Activated CD8-positive, alpha-beta T cell treated with anti-CD3 and anti-CD28 coated beads for 36 hours (primary cell): ENCODE data around the gene GPR139. TPM values are rescaled to one million over a fixed set of nuclear protein-coding genes. Genes with fewer than 3 reads are reported as not detected.

ENCODE experiments used
- ATAC-seq: fragments of 200-7000 bp; cut with Tn5 transposase; one replicate; pipeline ENCODE4 v1.10.0; 2021; ENCODE audit warnings: mild to moderate bottlenecking, moderate library complexity
- CTCF ChIA-PET: fragments of 350-600 bp; sonication (Branson Sonifier 250); formaldehyde crosslinking; loops from one replicate; lab custom pipeline; 2021; ENCODE audit warnings: antibody characterized with exemption; lab: Charles Lee
- POLR2A ChIA-PET: fragments of 350-600 bp; sonication (Branson Sonifier 250); formaldehyde crosslinking; loops from one replicate; lab custom pipeline; 2021; ENCODE audit warnings: antibody characterized with exemption; lab: Charles Lee
- DNase-seq: peaks from one replicate; pipeline ENCODE4 v3.0.0-alpha.2; 2020
- H3K27ac Mint-ChIP-seq: one replicate; pipeline ENCODE4 v1.8.0; 2021; ENCODE audit warnings: mild to moderate bottlenecking, mixed read lengths
- H3K27me3 Mint-ChIP-seq: one replicate; pipeline ENCODE4 v1.8.0; 2021; ENCODE audit warnings: mixed read lengths
- H3K36me3 Mint-ChIP-seq: one replicate; pipeline ENCODE4 v1.8.0; 2021; ENCODE audit warnings: low read depth, mixed read lengths
- H3K4me1 Mint-ChIP-seq: one replicate; pipeline ENCODE4 v1.8.0; 2021; ENCODE audit warnings: low read depth, mixed read lengths
- H3K4me3 Mint-ChIP-seq: one replicate; pipeline ENCODE4 v1.8.0; 2021; ENCODE audit warnings: mild to moderate bottlenecking, moderate library complexity, mixed read lengths
- H3K9me3 Mint-ChIP-seq: one replicate; pipeline ENCODE4 v1.8.0; 2021; ENCODE audit warnings: mixed read lengths
- CTCF ChIP-seq: fragments of 200-600 bp; IDR thresholded peaks from one replicate; pipeline ENCODE4 v1.8.0; 2022; ENCODE audit warnings: antibody characterized with exemption, mild to moderate bottlenecking
- intact Hi-C: fragments of 100-400 bp; cut with micrococcal nuclease; formaldehyde crosslinking; loops from one replicate; pipeline ENCODE4 v1.10.0; 2022
- total RNA-seq, 2 experiments: library from RNA; stranded (reverse); gene quantifications; one replicate each; pipeline ENCODE4 v1.2.3, GENCODE V29; 2021

GPR139 gene
- total RNA-seq, 2 experiments from 2014 or later = not detected

- Mint-ChIP-seq H3K27me3 (peaks cover 1% of the 10 kb centered on the region), H3K36me3 (no peaks in the 10 kb centered on the region), H3K4me3 (no peak overlapping the region), H3K9me3 (no peaks in the 10 kb centered on the region), H3K4me1 (no peaks in the 10 kb centered on the region), H3K27ac (no peak overlapping the region)
- intact Hi-C loops = no loop called here
- ATAC-seq (no peak), DNase-seq (no peak)
- no peak for TF ChIP-seq CTCF
- CTCF ChIA-PET = no interaction called here
- POLR2A ChIA-PET = no interaction called here
Observed at GRCh38 chr16:20104563-20105183, 31.0 kb upstream of the GPR139 start.

- ATAC-seq (no peak), DNase-seq (no peak)
- intact Hi-C loops = no loop called here
- no peaks in the 10 kb centered on the region for H3K4me1 Mint-ChIP-seq
- no peak overlapping the region for H3K27ac Mint-ChIP-seq
- H3K4me3 Mint-ChIP-seq = no peak overlapping the region
- ChIA-PET POLR2A (no interaction called here), CTCF (no interaction called here)
- H3K36me3 Mint-ChIP-seq = no peaks in the 10 kb centered on the region
- H3K27me3 Mint-ChIP-seq = peaks cover 5% of the 10 kb centered on the region
- H3K9me3 Mint-ChIP-seq = no peaks in the 10 kb centered on the region
- no peak for TF ChIP-seq CTCF
Observed at GRCh38 chr16:20102521-20102920, 28.8 kb upstream of the GPR139 start.

- ChIA-PET CTCF (no interaction called here), POLR2A (no interaction called here)
- ATAC-seq = no peak
- Mint-ChIP-seq H3K9me3 (no peaks in the 10 kb centered on the region), H3K27me3 (peaks cover 3% of the 10 kb centered on the region), H3K4me1 (no peaks in the 10 kb centered on the region), H3K4me3 (no peak overlapping the region), H3K27ac (no peak overlapping the region), H3K36me3 (no peaks in the 10 kb centered on the region)
- TF ChIP-seq CTCF = no peak
- no peak for DNase-seq
- intact Hi-C loops = no loop called here
Observed at GRCh38 chr16:20102021-20102420, 28.3 kb upstream of the GPR139 start.

- H3K36me3 Mint-ChIP-seq = no peaks in the 10 kb centered on the region
- POLR2A ChIA-PET = no interaction called here
- H3K4me1 Mint-ChIP-seq = no peaks in the 10 kb centered on the region
- intact Hi-C loops = no loop called here
- H3K9me3 Mint-ChIP-seq = no peaks in the 10 kb centered on the region
- CTCF ChIA-PET = no interaction called here
- TF ChIP-seq CTCF = no peak
- H3K4me3 Mint-ChIP-seq = no peak overlapping the region
- DNase-seq (no peak), ATAC-seq (no peak)
- no peak overlapping the region for H3K27ac Mint-ChIP-seq
- peaks cover 5% of the 10 kb centered on the region for H3K27me3 Mint-ChIP-seq
Observed at GRCh38 chr16:20099375-20099774, 25.7 kb upstream of the GPR139 start.

GRCh38 chr16:20094157-20094556 lies 20.5 kb upstream of the GPR139 start:
- no peak for DNase-seq
- Mint-ChIP-seq H3K4me1 (no peaks in the 10 kb centered on the region), H3K27ac (no peak overlapping the region), H3K36me3 (no peaks in the 10 kb centered on the region), H3K9me3 (no peaks in the 10 kb centered on the region), H3K27me3 (peaks cover 5% of the 10 kb centered on the region), H3K4me3 (no peak overlapping the region)
- no peak for ATAC-seq
- intact Hi-C loops = no loop called here
- no peak for TF ChIP-seq CTCF
- CTCF ChIA-PET = no interaction called here
- POLR2A ChIA-PET = interaction anchor here (0.6 kb wide), 1 partner anchor 51 kb away, joined by 3 read pairs; no protein-coding TSS in a partner anchor
